ENCODE data around the gene SIGLEC10.

- TF ChIP-seq CTCF (IDR thresholded peaks at IDR 0.05 in 8 of 11, conservative IDR thresholded peaks at IDR 0.05 in 3 of 11) (no peak), POLR2AphosphoS5 (IDR thresholded peaks at IDR 0.05) (no peak), POLR2A (IDR thresholded peaks at IDR 0.05) (no peak)
Measured at GRCh38 chr19:51421229-51422052, 4.0 kb upstream of the SIGLEC10 start.
